Stimulated activated CD8-positive, alpha-beta memory T cell treated with anti-CD3 and anti-CD28 coated beads, Interleukin-15, amount 100 ng/mL, for 4 hours (primary cell): ENCODE results near the gene RASGRF2.
"Not testable (repeated sequence)": the region's sequence is repeated elsewhere in the genome, so short reads cannot be mapped to it uniquely, and the experiment has no call there.

Experiments used
- DNase-seq, 2 donors: peaks; one replicate each; pipeline ENCODE4 v3.0.0-alpha.2; 2020; ENCODE audit warnings: low read depth in 2 of 2

The RASGRF2 gene

DNA sequence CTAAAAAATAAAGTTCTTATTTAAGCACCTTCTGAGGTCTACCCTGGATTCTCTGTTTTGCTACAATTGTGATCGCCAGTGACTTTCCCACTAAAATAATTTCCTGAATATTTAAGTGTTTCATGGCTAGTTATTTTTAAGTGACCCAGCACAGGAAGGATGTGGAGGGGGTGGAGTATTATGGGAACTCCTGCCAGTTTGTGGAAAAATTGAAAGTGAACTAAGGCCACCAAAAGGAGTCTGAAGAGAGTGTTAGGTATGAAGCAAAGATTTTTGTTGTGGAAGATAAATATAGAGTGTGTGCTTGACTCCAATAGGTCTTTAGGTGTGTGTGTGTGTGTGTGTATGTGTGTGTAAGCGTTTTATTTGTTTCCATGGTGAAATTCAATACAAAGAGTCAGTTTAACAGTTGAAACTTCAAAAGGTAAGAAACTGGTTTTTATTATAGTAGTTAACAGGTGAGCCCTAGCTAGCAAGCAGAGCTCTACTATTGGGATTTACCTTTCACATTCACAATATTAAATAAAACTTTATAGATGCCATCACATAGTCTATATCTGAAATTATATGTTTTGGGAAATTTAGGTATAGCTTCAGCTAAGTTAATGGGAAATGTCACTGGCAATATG lies 25.6 kb downstream of the RASGRF2 start:
- DNase-seq = no peak

DNA sequence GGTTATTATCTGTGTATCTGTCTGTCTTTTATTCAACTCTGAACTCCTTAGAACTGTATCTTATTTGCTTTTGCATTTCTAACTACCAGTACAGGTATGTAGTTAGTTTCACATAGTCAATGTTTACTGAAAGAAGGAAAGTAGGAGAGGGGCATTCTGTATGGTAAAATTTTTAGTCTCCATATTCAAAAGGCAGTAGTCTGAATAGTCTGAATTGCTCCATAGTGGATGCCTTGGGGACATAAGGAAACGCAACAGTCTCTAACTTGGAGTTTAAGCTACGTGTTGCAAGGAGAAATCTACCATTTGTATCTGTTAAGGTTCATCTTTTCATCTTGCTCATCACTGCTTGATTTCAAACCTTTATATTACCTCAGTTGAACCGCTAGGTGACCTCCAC lies 26.2 kb downstream of the RASGRF2 start:
- DNase-seq = no peak

- DNase-seq = no peak
These were observed 27.1 kb downstream of the RASGRF2 start for GRCh38 chr5:80987078-80987766.

- DNase-seq = no peak
These were observed 28.3 kb downstream of the RASGRF2 start for GRCh38 chr5:80988419-80988935.

DNA sequence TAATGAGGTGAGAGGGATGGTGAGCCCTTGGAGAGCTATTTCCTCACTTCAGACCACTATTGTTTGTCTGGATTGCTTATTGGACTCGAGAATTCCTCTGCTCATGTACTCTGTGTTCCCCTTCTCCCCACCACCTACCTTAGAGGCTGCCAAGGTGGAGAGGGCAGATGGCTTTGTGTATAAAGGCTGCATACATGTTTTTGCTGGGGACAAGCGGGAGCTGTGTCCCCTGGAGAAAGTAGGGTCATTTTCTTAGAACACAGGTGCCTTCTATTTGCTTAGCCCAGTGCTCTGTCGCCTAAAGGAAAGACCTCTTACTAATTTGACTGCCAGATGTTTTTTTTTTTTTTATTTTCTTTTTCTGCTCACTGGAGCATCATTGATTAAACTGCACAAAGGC lies 29.7 kb downstream of the RASGRF2 start:
- DNase-seq = no peak

GRCh38 chr5:80990527-80990926 lies 30.4 kb downstream of the RASGRF2 start:
- no peak for DNase-seq

GRCh38 chr5:80990971-80991370 lies 30.8 kb downstream of the RASGRF2 start:
- DNase-seq = no peak

GRCh38 chr5:80995908-80996307 lies 35.7 kb downstream of the RASGRF2 start:
- DNase-seq = no peak

DNA sequence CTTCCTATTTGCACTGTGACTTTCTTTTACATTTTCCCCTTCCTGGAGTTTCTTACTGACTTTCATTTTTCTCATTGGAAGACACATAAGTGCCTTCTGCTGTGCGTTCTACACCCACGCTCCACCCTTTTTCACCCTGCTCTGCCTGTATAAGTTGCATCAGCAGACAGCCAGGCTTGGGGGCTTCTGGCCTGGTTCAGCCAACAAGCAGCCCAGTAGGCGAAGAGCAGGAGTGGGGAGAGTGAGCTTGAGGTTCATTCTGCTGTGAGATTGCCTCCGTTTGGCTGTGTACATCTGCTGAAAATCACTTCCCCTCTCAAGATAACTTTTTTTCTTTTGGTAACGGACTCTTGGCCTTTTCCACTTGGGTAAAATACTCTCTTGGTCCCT lies 38.4 kb downstream of the RASGRF2 start:
- DNase-seq = no peak

DNA sequence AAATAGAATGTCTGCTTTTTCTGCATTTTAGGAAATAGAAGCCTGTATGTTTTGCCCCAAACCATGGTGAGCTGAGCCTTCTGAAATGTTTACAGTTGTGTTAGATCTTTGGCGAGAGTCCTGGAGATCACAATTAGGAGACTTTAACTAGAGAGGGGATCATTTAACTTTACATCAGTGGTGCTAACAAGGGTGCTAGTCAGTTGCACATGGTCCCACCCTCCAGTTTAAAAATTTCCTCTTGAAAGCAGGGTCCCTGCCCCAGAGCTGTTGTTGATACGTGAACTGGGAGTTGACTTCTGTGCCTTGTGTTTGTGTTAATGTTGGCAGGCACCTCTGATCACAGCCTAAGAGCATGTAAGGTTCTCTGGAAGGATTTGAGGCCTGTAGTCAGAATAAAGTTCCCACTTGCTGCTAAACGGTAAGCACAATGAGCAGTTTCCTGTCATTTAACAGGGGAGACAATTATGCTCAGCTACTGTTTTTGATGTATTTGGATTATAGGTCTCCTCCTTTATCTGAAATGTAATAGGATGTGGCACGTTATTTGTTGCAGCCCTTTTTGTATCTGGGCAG lies 43.7 kb downstream of the RASGRF2 start:
- DNase-seq = no peak

DNA sequence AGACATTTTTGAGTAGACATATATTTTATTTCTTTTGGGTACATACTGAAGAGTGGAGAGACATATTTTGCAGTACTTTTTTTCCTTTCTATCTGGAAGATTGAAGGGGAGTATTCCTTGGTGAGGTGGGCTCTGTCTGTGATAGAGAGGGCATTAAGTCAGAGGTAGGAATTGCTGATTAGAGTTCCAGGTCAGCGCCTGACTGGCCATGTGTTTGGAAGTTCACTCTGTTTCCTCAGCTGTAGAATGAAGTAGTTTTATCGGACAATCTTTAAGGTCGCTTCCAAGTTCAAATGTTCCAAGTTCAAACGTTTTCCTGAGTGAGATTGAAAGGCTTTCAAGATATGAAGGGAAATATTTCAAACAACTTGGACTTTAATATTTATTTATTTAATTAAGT lies 45.5 kb downstream of the RASGRF2 start:
- DNase-seq = no peak

DNA sequence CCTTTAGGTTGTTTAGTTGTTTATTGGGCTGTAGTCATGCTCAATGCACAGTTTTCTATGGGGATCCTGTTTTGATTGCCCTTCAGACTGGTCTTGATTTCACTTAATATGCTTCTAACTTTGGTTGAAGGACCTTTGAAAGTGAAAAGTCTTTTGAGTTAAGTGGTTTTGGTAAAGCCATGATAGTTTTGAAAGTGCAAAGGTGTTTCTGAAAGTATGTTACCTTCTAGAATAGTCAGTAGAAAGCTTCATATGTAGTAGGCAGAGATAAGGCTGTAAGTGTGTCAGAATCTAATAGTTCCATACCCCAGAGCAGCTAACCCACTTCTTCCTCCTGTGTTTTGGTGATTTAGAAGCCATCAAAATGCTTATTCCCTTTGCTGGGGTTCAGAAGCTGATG lies 46.1 kb downstream of the RASGRF2 start:
- DNase-seq = no peak

- DNase-seq = peak in 1 of 2 donors; percentile 39
These were observed 46.9 kb downstream of the RASGRF2 start for GRCh38 chr5:81006947-81007636.

DNA sequence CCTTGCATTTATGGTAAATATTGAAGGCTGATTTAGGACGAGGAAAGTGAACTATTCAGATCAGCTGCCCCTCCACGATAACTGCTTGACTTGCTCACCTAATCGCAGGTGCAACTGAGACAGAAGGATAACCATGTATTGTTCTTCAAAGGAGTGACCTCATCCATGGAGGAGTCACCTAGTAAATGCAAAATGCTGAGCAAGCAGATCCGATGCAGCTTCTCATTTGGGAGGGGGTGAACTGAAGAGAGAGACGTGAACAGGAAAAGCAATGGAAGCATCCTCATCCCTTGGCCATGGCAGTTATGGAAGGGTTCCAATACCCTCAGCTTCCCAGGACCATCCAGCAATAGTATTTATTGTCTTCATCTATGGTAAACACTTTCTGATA lies 47.5 kb downstream of the RASGRF2 start:
- DNase-seq = no peak

GRCh38 chr5:81010336-81011169 lies 50.4 kb downstream of the RASGRF2 start:
- DNase-seq = no peak

GRCh38 chr5:81014348-81014747 lies 54.2 kb downstream of the RASGRF2 start:
- DNase-seq = no peak

GRCh38 chr5:81016116-81016515 lies 56.0 kb downstream of the RASGRF2 start:
- no peak for DNase-seq

- DNase-seq = no peak
These were observed 57.2 kb downstream of the RASGRF2 start for GRCh38 chr5:81017320-81017719.

GRCh38 chr5:81018608-81019007 lies 58.4 kb downstream of the RASGRF2 start:
- DNase-seq = not testable (repeated sequence)

- no peak for DNase-seq
These were observed 59.6 kb downstream of the RASGRF2 start for GRCh38 chr5:81019748-81020147.

DNA sequence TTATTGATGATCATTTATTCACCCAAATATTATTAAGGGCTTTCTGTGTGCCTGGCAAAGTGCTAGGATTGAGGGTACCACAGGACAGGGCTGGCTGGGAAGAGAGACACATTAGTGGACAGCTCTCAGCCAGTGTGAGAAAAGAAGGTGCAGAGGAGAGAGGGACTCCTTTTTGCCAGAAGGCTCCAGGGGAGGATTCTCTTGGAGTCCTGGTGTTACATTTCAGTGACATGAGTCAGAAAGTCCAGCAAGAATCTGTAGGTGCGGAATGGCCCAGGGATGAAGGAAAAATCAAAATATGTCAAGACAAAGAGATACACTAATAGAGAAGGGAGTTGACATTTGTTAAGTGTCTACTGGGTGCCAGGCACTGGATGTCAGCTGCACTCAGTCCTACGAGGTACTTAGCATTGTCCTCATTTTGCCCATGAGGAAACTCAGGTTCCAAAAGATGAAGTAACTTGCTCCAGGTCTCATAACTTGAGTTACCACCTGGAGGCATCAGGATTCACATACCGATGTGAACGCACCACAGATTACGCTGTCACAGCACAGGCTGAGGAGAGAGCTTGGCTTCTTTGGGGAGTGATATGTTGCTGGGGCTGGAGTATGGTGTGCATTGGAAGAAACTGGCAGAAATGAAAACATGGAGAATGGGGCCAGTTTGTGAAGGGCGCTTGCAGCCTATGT lies 60.5 kb downstream of the RASGRF2 start:
- no peak for DNase-seq
